ENCODE data around the gene PDF.

Gene PDF

DNA sequence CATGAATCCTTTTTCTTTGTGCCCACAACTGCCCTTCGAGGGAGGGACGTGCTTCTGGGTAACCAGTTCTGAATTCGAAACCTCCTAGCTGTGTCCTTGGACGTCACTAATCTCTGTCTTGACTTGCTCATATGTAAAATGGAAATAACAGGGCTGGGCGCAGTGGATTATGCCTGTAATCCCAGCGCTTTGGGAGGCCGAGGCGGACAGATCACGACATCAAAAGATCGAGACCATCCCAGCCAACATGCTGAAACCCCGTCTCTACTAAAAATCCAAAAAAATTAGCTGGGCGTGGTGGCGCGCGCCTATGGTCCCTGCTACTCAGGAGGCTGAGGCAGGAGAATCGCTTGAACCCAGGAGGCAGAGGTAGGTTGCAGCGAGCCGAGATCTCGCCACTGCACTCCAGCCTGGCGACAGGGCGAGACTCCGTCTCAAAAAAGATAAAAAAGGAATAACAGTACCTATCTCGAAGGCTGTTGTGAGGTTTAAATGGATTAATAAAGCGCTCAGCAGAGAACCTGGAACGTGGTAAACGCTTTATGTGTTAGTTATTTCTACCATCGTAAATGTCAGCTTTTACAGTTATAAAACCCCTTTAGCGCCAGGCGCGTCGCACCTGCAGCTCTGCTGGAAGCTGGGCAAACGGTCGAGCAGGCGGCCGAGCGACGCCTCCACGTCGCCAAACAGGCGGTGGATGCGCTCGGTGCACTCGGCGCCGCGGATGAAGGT, 8.3 kb upstream of the PDF start:
- DNase-seq = no peak

- no peak for DNase-seq
Measured at GRCh38 chr16:69334696-69335095, 4.3 kb upstream of the PDF start.

GRCh38 chr16:69329369-69330285, 761 bp downstream of the PDF start:
- no peak for DNase-seq

DNA sequence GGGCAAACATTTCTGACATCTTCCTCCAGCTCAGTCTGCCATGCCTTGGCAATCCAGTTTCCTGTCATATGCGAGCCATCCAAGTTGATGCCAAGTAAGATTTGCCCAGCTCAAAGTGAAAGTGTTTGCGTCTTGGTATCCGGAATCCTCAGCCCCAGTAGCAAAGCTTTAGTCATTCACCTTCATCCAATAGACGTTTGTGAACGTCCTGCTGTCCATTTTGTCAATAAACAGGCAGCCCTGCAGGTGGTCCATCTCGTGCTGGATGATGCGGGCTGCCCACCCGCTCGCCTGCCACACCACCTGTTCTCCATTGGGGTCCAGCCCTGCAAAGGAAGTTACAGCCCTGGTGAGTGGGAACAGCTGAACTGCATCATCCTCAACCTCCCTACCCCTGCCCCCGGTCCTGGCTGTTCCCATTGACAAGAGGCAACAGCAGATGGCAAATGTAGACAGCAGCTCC, 1.5 kb downstream of the PDF start:
- DNase-seq = no peak

- no peak for DNase-seq
Measured at GRCh38 chr16:69327585-69328310, 2.6 kb downstream of the PDF start.

GRCh38 chr16:69326172-69326873, 4.1 kb downstream of the PDF start:
- no peak for DNase-seq

DNA sequence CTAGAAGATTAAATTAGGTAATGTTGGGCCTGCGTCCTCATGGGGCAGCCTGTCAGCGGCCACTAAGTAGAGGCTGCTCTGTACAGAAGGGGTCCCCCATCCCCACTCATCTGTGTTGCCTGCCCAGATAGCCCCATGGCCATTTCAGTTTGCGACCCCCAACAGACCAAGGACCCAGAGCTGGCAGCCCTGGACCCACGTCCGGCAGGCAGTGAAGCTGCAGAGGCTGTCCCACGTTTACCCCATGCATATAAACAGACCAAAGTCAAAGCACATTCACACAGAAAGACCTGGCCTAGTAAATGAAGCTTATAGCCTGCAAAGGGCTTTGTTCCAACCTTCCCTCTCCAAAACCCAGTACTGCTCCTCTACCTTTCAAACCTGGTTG, 4.6 kb downstream of the PDF start:
- no peak for DNase-seq

DNA sequence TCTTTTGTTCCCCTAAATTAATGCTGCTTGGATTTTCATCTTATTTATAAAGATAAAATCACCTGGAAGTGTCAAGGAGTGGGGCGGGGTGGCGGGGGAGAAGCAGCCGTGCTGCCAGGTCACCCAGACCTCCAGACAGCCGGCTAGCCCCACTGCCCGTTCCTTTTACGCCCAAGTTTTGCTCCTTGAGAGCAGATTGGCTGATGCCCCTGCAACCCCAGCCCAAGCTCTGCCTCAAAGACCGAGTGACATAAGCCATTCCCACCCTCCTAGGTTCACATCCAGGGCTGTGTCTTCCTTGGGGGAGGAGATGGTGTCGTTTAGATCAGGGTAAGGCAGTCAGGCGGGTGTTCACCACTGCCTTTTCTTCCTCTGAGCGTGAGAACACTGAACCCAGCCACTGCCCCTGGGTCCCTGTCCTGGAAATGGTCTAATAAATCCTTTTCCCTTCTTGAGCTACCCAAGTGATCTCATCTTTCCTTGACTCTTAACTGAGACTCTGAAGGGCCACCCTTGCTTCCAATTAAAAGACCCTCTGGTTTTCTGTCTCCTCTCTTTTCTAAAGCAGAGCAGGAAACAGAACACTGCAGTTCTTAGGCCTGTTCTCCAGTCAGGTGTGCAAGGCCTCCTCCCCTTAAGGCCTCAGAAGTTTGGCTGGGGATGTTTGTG, 5.7 kb downstream of the PDF start:
- no peak for DNase-seq

DNA sequence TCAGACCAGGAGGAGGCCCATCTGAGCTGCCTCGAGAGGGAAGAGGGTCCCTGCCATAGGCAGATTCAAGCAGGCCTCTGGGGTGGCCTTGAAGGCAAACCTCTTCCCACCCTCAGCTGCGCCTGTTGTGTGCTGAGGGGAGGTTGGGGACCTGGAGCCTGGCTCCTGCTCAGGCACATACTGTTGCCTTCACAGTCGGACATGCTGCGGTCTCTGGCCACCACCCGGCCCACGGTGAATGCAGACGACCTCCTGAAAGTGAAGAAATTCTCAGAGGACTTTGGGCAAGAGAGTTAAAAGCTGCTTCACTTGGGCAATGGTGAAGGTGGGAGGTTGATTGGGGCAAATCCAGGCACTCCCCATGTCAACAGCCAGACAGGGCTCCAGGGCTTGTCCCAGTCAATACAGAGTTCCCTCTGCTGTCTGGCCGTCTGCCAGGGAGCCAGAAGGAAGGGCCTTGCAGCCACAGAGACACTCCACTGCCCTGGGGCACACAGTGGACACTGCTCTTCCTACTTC, 6.3 kb downstream of the PDF start:
- no peak for DNase-seq

DNA sequence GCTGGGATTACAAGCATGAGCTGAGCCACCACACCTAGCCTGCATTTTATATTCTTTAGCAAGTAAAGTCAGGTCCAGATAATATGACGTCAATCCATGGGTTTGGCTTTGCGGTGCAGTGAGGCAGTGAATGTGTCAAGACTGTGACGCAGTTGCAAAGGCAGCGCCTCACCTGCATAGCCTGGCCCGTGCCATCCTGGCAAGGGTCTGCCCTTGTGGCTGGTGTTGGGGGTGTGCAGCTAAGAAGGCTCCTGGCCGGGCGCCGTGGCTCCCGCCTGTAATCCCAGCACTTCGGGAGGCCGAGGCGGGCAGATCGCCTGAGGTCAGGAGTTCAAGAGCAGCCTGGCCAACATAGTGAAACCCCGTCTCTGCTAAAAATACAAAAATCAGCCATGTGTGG, 7.0 kb downstream of the PDF start:
- no peak for DNase-seq

DNA sequence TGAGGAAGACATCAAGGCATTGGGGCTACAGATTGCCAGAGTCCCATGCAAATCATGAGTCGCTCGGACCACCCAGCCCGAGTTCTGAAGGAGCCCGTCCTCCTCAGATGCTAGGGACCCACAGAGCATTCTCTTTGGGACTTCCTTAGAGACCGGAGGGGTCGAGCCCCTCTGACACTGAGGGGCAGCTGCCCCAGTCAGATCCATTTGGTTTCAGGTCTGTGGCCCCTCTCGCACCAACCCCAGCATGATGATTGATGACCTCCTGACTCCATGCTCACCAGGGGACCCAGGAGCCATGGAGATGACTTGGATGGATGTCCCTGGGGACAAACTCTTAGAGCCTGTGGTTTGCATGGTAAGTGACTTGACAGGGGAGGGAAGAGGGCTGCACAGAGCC, 8.0 kb downstream of the PDF start:
- no peak for DNase-seq

GRCh38 chr16:69321080-69321479, 9.3 kb downstream of the PDF start:
- no peak for DNase-seq

- no peak for DNase-seq
Measured at GRCh38 chr16:69320740-69321073, 9.7 kb downstream of the PDF start.

DNA sequence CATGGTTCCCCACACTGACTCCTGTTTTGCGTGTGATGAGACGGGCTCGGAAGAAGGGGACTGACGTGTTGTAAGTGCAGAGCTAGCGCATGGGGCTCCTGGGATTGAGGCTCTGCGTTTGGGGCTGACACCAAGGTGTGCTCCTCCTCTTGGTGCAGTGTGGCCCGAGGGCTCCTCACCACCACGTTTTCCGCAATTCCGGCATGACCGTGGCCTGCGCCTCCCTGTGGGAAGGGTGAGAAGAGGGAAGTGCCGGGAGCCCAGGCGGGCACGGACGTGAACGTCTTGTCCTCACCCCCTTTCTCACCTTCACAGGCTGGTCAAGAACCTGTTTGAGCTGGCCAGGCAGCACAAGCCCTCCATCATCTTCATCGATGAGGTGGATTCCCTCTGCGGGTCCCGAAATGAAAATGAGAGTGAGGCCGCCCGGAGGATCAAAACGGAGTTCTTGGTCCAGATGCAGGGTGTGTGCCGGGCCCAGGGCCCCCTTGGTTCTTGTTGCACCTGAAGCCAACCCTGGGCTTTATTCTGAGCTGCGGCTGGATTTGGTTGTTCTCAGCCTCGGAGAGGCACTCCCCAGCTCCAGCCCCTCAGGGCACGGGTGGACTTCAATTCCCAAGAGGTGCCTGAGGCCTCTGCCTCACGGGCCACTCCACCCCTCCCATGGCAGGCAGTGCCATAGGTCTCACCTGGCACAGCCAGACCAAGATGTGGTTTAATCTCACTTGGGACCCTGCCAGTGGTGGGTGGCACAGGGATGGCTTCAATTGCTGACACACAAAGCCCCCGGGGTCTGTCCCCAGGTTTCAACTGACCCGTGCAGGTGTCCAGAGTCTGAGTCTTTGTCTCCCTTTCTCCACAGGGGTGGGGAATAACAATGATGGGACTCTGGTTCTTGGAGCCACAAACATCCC, 10.3 kb downstream of the PDF start:
- no peak for DNase-seq

DNA sequence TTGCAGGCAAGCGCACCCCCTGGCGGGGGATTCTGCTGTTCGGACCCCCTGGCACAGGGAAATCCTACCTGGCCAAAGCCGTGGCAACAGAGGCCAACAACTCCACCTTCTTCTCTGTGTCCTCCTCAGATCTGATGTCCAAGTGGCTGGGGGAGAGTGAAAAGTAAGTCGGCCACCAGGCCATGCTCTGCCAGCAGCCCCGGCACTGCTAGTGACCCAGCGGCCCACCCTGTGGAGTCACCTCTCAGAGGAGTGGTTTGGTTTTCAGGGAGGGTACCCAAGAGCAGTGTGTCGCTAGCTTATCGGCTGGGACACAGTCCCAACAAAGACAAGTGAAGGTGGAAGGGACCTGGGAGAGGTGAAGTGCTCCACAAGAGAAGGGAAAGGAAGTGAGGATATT, 11.0 kb downstream of the PDF start:
- no peak for DNase-seq

GRCh38 chr16:69318911-69319289, 11.5 kb downstream of the PDF start:
- no peak for DNase-seq

- DNase-seq = no peak
Measured at GRCh38 chr16:69318177-69318910, 12.0 kb downstream of the PDF start.

DNA sequence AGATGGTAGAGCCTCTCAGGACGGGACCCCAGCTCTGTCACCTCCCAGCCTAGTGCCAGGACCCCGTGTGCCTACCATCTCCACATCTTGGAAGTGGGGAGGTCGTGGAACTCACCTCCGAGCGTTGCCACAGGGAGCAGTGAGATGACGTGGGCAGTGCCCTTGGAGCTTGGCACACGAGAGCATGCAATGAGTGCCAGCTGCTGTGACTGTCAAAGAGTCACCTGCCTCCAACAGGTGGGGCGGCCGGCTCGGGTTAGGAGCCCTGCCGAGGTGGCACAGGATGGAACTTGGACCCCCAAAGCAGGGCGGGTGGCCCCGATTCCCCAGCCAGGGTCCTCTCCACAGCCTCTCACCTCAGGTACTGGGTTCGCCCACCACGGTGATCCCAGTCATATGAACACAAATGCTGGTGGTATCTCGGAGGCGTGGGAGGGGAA, 13.8 kb downstream of the PDF start:
- no peak for DNase-seq

DNA sequence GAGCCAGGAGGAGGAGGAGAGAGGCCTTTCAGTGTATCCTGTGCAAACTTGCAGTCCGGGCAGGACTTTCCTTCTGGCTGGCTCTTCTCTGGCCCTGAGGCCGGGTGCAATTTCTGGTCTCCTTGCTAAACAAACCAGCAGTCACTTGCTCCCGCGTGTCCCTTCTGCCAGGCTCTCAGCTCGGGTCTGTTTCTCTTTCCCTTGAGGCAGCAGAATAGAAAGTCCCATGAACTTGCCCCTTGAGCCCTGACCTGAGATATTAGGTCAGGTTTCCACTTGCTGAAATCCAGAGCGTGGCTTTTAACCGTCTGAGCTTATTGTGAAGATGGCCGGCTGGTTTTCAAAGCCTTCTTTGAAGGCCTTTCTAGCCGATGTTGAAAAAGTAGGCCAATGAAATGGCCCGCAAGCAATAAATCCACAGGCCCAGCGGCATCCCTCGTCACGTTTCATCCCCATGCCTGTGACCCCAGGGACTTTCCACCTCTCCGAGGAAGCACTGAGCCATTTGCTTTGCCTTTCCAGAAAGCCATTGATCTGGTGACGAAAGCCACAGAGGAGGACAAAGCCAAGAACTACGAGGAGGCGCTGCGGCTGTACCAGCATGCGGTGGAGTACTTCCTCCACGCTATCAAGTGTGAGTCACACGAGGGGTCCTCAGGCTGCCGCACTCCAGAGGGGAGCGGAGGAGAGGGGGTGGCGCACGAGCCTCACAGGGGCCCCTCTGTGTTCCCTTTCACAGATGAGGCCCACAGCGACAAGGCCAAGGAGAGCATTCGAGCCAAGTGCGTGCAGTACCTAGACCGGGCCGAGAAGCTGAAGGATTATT, 14.7 kb downstream of the PDF start:
- no peak for DNase-seq

Measured in SIG-M5 (cell line).